ENCODE results near the gene PRG3. TPM values are rescaled to one million over a fixed set of nuclear protein-coding genes. Genes with fewer than 3 reads are reported as not detected.

PRG3 gene
- polyA plus RNA-seq, 3 donors = not detected

DNA sequence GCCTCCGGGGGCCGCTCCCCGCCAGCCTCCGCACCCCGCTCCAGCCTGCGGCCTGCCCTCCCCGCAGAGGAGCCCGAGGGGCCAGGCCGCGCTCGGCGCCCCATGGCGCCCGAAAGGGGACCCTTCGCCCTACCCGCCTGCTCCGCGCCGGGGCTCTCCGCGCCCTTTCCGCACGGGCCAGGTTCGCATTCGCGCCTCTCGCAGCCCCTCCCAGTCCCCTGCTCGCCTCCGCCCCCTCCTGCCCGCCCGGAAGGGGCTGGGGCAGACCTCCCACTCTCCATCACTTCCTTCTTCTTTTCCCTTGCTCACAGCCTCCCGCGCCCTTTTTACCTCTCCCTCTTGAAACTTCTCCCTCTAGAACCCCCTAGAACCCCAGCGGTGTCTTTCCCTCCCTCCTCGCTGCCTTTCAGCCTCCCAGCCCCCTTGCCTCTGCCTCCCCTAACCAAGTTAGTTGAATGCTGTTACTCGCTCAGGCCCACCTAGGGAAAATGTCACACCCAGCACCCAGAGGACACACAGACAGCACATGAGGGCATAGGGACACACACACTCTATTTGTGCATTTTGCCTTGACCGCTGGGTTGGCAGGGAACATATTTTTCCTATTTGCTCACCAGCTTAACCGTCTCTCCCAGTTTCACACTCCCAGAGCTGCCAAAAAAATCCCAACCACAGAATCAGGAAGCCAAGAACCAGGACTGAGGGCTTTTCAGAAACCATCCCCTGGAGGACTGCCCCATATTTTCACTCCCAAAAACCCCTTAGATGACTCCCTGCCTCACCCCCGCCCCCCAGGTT, 46.2 kb upstream of the PRG3 start, which contains the start of gene SLC43A3:
Gene SLC43A3, minus strand, starts transcription at position 193 of the 798 bp plus-strand sequence. CDS start 949 bp downstream, outside the sequence.
- H3K27ac Mint-ChIP-seq = peak within 1 kb of the TSS; percentile 96 to 99 (median 98)
- H3K36me3 Mint-ChIP-seq = peaks cover 28 to 30% of the 10 kb centered on the region in 2 donors
- H3K9me3 Mint-ChIP-seq = no peaks in the 10 kb centered on the region
- H3K9ac ChIP-seq (ENCODE audit: insufficient read depth, low read length, poor library complexity, severe bottlenecking) = peak within 1 kb of the TSS; percentile 93
- H3K27me3 ChIP-seq (ENCODE audit: control insufficient read depth in 2 of 2, insufficient read depth in 2 of 2, low read length in 2 of 2) = no peaks in the 10 kb centered on the region
- 2% methylated on average over 39 of the region's 39 CpGs for WGBS (ENCODE audit: insufficient coverage)
- peaks cover 55 to 63% of the 10 kb centered on the region in 2 donors for H3K4me1 ChIP-seq (ENCODE audit: control insufficient read depth in 1 of 2, insufficient read depth in 2 of 2, low read length in 2 of 2)
- peaks cover 17 to 23% of the 10 kb centered on the region in 2 donors for H3K36me3 ChIP-seq (replicated peaks in 1 of 2; ENCODE audit: control insufficient read depth in 1 of 2, insufficient read depth in 2 of 2, low read length in 2 of 2)
- TF ChIP-seq, protein P1, sequence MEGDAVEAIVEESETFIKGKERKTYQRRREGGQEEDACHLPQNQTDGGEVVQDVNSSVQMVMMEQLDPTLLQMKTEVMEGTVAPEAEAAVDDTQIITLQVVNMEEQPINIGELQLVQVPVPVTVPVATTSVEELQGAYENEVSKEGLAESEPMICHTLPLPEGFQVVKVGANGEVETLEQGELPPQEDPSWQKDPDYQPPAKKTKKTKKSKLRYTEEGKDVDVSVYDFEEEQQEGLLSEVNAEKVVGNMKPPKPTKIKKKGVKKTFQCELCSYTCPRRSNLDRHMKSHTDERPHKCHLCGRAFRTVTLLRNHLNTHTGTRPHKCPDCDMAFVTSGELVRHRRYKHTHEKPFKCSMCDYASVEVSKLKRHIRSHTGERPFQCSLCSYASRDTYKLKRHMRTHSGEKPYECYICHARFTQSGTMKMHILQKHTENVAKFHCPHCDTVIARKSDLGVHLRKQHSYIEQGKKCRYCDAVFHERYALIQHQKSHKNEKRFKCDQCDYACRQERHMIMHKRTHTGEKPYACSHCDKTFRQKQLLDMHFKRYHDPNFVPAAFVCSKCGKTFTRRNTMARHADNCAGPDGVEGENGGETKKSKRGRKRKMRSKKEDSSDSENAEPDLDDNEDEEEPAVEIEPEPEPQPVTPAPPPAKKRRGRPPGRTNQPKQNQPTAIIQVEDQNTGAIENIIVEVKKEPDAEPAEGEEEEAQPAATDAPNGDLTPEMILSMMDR (IDR thresholded peaks at IDR 0.05) = no peak
- H3K4me1 Mint-ChIP-seq = peaks cover 68% of the 10 kb centered on the region
- DNase-seq = peak; percentile 76 to 80 (median 78)
- no peaks in the 10 kb centered on the region for H3K9me3 ChIP-seq (replicated peaks in 1 of 2; ENCODE audit: control insufficient read depth in 1 of 2, insufficient read depth in 1 of 2, low read length in 2 of 2)
- peaks cover 19% of the 10 kb centered on the region for H4K20me1 ChIP-seq (ENCODE audit: insufficient read depth, low read length)
- peak within 1 kb of the TSS; percentile 83 to 89 for H3K4me3 Mint-ChIP-seq
- H2AFZ ChIP-seq (ENCODE audit: insufficient read depth, low read depth, low read length, poor library complexity, severe bottlenecking) = peak within 1 kb of the TSS; percentile 76
- H3K27me3 Mint-ChIP-seq (ENCODE audit: low read depth in 3 of 3) = peaks cover 0 to 4% (median 2%) of the 10 kb centered on the region in 3 donors
- intact Hi-C loops (cut with micrococcal nuclease) = no loop called here
- H3K27ac ChIP-seq (ENCODE audit: low read depth in 1 of 2, low read length in 2 of 2) = peak within 1 kb of the TSS; percentile 96 to 98
- H3K4me2 ChIP-seq (replicated peaks; ENCODE audit: extremely low read depth, low read length, poor library complexity, severe bottlenecking) = peak within 1 kb of the TSS; percentile 73
- peak within 1 kb of the TSS; percentile 68 to 86 (median 73) for H3K4me3 ChIP-seq (replicated peaks in 1 of 3; ENCODE audit: low read depth in 2 of 3, low read length in 3 of 3)
- H3K79me2 ChIP-seq (ENCODE audit: insufficient read depth, low read length) = peaks cover 47% of the 10 kb centered on the region

DNA sequence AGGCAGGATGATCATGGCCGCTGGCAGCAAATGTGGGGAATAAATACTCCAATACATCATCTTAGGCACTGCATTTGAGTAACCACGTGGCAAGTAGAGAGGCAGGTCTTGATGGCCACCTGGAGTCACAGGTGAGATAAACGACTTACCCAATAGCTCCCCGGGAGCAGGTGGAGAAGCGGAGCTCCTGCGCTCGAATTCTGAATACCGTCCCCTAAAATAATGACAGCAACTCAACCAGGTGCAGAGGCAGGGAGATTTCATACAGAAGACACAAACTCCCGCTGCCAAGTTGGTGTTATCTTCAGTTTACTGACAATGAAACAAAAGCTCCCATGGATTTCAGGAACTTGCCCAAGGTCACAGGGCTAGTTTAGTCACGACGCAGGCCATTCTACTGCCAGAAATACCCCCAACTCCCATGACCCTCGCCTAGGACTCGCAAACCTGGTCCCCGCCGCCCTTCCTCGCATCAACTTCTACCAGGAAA, 45.5 kb upstream of the PRG3 start:
- Histone ChIP-seq H3K27ac (ENCODE audit: low read depth in 1 of 2, low read length in 2 of 2) (peak overlapping the region; percentile 96 to 98), H3K79me2 (ENCODE audit: insufficient read depth, low read length) (peaks cover 54% of the 10 kb centered on the region), H4K20me1 (ENCODE audit: insufficient read depth, low read length) (peaks cover 26% of the 10 kb centered on the region), H3K4me3 (replicated peaks in 1 of 3; ENCODE audit: low read depth in 2 of 3, low read length in 3 of 3) (peak overlapping the region; percentile 68 to 86 (median 73)), H3K36me3 (replicated peaks in 1 of 2; ENCODE audit: control insufficient read depth in 1 of 2, insufficient read depth in 2 of 2, low read length in 2 of 2) (peaks cover 21 to 29% of the 10 kb centered on the region in 2 donors), H3K4me2 (replicated peaks; ENCODE audit: extremely low read depth, low read length, poor library complexity, severe bottlenecking) (peak overlapping the region; percentile 73), H3K9ac (ENCODE audit: insufficient read depth, low read length, poor library complexity, severe bottlenecking) (peak overlapping the region; percentile 93), H3K27me3 (ENCODE audit: control insufficient read depth in 2 of 2, insufficient read depth in 2 of 2, low read length in 2 of 2) (no peaks in the 10 kb centered on the region), H2AFZ (ENCODE audit: insufficient read depth, low read depth, low read length, poor library complexity, severe bottlenecking) (peak overlapping the region; percentile 76), H3K9me3 (replicated peaks in 1 of 2; ENCODE audit: control insufficient read depth in 1 of 2, insufficient read depth in 1 of 2, low read length in 2 of 2) (no peaks in the 10 kb centered on the region), H3K4me1 (ENCODE audit: control insufficient read depth in 1 of 2, insufficient read depth in 2 of 2, low read length in 2 of 2) (peaks cover 48 to 56% of the 10 kb centered on the region in 2 donors)
- Mint-ChIP-seq H3K27me3 (ENCODE audit: low read depth in 3 of 3) (peaks cover 0 to 4% (median 2%) of the 10 kb centered on the region in 3 donors), H3K9me3 (no peaks in the 10 kb centered on the region), H3K4me3 (peak overlapping the region; percentile 83 to 89), H3K27ac (peak overlapping the region; percentile 96 to 99 (median 98)), H3K36me3 (peaks cover 34 to 36% of the 10 kb centered on the region in 2 donors), H3K4me1 (peaks cover 62% of the 10 kb centered on the region)
- intact Hi-C loops (cut with micrococcal nuclease) = no loop called here
- WGBS (ENCODE audit: insufficient coverage) = 9% methylated on average over 14 of the region's 16 CpGs
- peak; percentile 58 to 88 (median 72) for DNase-seq
- TF ChIP-seq, protein P1 (IDR thresholded peaks at IDR 0.05) = no peak

Data from CD14-positive monocyte (primary cell).